DMS 273 treated with DMSO at 0.1 percent for 48 hours (cell line): ENCODE data around the gene RER1.

Experiments
- DNase-seq: peaks from one replicate; lab custom pipeline; 2025; lab: John Stamatoyannopoulos, UW

The RER1 gene

GRCh38 chr1:2389644-2390043, 2.0 kb upstream of the RER1 start:
- no peak for DNase-seq

- DNase-seq = no peak
These were observed 379 bp downstream of the RER1 start for GRCh38 chr1:2391931-2392509.

- DNase-seq = no peak
These were observed 1.0 kb downstream of the RER1 start for GRCh38 chr1:2392686-2393085.

GRCh38 chr1:2393471-2393877, 1.8 kb downstream of the RER1 start:
- DNase-seq = no peak

GRCh38 chr1:2394220-2394619, 2.6 kb downstream of the RER1 start:
- no peak for DNase-seq

- no peak for DNase-seq
These were observed 3.1 kb downstream of the RER1 start for GRCh38 chr1:2394761-2395160.

- no peak for DNase-seq
These were observed 3.6 kb downstream of the RER1 start for GRCh38 chr1:2395245-2395644.

GRCh38 chr1:2396059-2396458, 4.4 kb downstream of the RER1 start:
- no peak for DNase-seq

GRCh38 chr1:2396476-2396875, 4.8 kb downstream of the RER1 start:
- no peak for DNase-seq

GRCh38 chr1:2397007-2397679, 5.5 kb downstream of the RER1 start:
- DNase-seq = no peak

- DNase-seq = no peak
These were observed 7.2 kb downstream of the RER1 start for GRCh38 chr1:2398871-2399270.

GRCh38 chr1:2399890-2400575, 8.4 kb downstream of the RER1 start:
- DNase-seq = no peak

GRCh38 chr1:2400576-2400909, 8.9 kb downstream of the RER1 start:
- no peak for DNase-seq

GRCh38 chr1:2400950-2401649, 9.5 kb downstream of the RER1 start:
- DNase-seq = no peak

- no peak for DNase-seq
These were observed 10.8 kb downstream of the RER1 start for GRCh38 chr1:2402420-2402819.

- no peak for DNase-seq
These were observed 11.6 kb downstream of the RER1 start for GRCh38 chr1:2403273-2403672.

GRCh38 chr1:2404142-2404889, 12.7 kb downstream of the RER1 start:
- DNase-seq = no peak

- no peak for DNase-seq
These were observed 13.4 kb downstream of the RER1 start for GRCh38 chr1:2404890-2405511.

- no peak for DNase-seq
These were observed 14.1 kb downstream of the RER1 start for GRCh38 chr1:2405588-2406295.

GRCh38 chr1:2406451-2407041, 14.9 kb downstream of the RER1 start:
- no peak for DNase-seq
